Fibroblast of villous mesenchyme (primary cell): Measurements from ENCODE around the gene ANP32B. TPM values are rescaled to one million over a fixed set of nuclear protein-coding genes. Genes with fewer than 3 reads are reported as not detected.

ENCODE experiments used
- DNase-seq: peaks from one replicate; pipeline ENCODE4 v3.0.0-alpha.2; 2010; ENCODE audit warnings: low read depth
- H3K4me3 ChIP-seq: 2 replicates; pipeline ENCODE4 v1.5.1; 2011; ENCODE audit warnings: low read depth, mild to moderate bottlenecking, low read length
- CTCF ChIP-seq: IDR thresholded peaks from 2 replicates; pipeline ENCODE4 v1.5.1; 2012; ENCODE audit warnings: low read depth, mild to moderate bottlenecking, low read length; ENCODE audit not compliant: insufficient read depth
- total RNA-seq: library from RNA; depleted of rRNA; stranded (reverse); fragments of >200 nt; gene quantifications from 2 replicates; pipeline ENCODE4 v1.2.3, GENCODE V29; 2012

Gene ANP32B
- total RNA-seq, 1 donor: 9.9 TPM

- DNase-seq: no peak
- TF ChIP-seq CTCF: no peak
- no peak overlapping the region for H3K4me3 ChIP-seq
Measured at GRCh38 chr9:98049288-98050072, 66.3 kb downstream of the ANP32B start.

- DNase-seq: no peak
Measured at GRCh38 chr9:98050351-98050750, 67.2 kb downstream of the ANP32B start.

GRCh38 chr9:98054376-98054951 is 71.3 kb downstream of the ANP32B start:
- no peak overlapping the region for H3K4me3 ChIP-seq
- DNase-seq: no peak
- no peak for TF ChIP-seq CTCF

More at GRCh38 chr9:98050351-98050750, 67.2 kb downstream of the ANP32B start:
- no peak overlapping the region for H3K4me3 ChIP-seq
- no peak for TF ChIP-seq CTCF

- DNase-seq: peak; percentile 96
- peak; percentile 7 for TF ChIP-seq CTCF
- H3K4me3 ChIP-seq: peak within 1 kb of the TSS; percentile 81
Measured at GRCh38 chr9:98056269-98057137, 73.4 kb downstream of the ANP32B start, which contains the start of gene NANS. TSS of gene NANS (plus strand) at chr9:98056732. CDS start at chr9:98056809, 77 bp downstream.

- DNase-seq: peak; percentile 29
- no peak for TF ChIP-seq CTCF
- H3K4me3 ChIP-seq: peak overlapping the region; percentile 81
Measured at GRCh38 chr9:98057138-98057799, 74.1 kb downstream of the ANP32B start.

GRCh38 chr9:98062161-98062560 is 79.0 kb downstream of the ANP32B start:
- no peak for TF ChIP-seq CTCF
- no peak overlapping the region for H3K4me3 ChIP-seq
- DNase-seq: no peak
